Activated CD4-positive, CD25-positive, alpha-beta regulatory T cell treated with anti-CD3 and anti-CD28 coated beads, Interleukin-2, amount 50 U/mL, for 16 hours (primary cell): ENCODE results near the gene KATNBL1.
"Not testable (repeated sequence)": the region's sequence is repeated elsewhere in the genome, so short reads cannot be mapped to it uniquely, and the experiment has no call there.

Experiments used
- DNase-seq: peaks from one replicate; pipeline ENCODE4 v3.0.0-alpha.2; 2020; ENCODE audit warnings: low read depth, low spot score

KATNBL1 gene

GRCh38 chr15:34203305-34203704 lies 6.6 kb downstream of the KATNBL1 start:
- DNase-seq, result no peak

GRCh38 chr15:34193272-34193671 lies 16.6 kb downstream of the KATNBL1 start:
- not testable (repeated sequence) for DNase-seq

GRCh38 chr15:34188711-34189110 lies 21.2 kb downstream of the KATNBL1 start:
- DNase-seq, result no peak

GRCh38 chr15:34185666-34186065 lies 24.2 kb downstream of the KATNBL1 start:
- DNase-seq, result no peak

- no peak for DNase-seq
Measured at GRCh38 chr15:34182942-34183341, 27.0 kb downstream of the KATNBL1 start.

GRCh38 chr15:34179234-34179633 lies 30.7 kb downstream of the KATNBL1 start:
- DNase-seq, result no peak

GRCh38 chr15:34165987-34166573 lies 43.8 kb downstream of the KATNBL1 start:
- DNase-seq, result not testable (repeated sequence)

GRCh38 chr15:34161329-34161963 lies 48.5 kb downstream of the KATNBL1 start:
- no peak for DNase-seq

GRCh38 chr15:34160735-34161134 lies 49.2 kb downstream of the KATNBL1 start:
- no peak for DNase-seq

- no peak for DNase-seq
Measured at GRCh38 chr15:34158355-34158754, 51.5 kb downstream of the KATNBL1 start.

- no peak for DNase-seq
Measured at GRCh38 chr15:34155859-34156258, 54.0 kb downstream of the KATNBL1 start.

GRCh38 chr15:34154725-34155204 lies 55.1 kb downstream of the KATNBL1 start:
- DNase-seq, result no peak

- DNase-seq, result no peak
Measured at GRCh38 chr15:34147371-34148140, 62.3 kb downstream of the KATNBL1 start.

GRCh38 chr15:34133511-34133910 lies 76.4 kb downstream of the KATNBL1 start:
- no peak for DNase-seq

- no peak for DNase-seq
Measured at GRCh38 chr15:34132881-34133280, 77.0 kb downstream of the KATNBL1 start.

- DNase-seq, result no peak
Measured at GRCh38 chr15:34128898-34129297, 81.0 kb downstream of the KATNBL1 start.

GRCh38 chr15:34126522-34126921 lies 83.4 kb downstream of the KATNBL1 start:
- no peak for DNase-seq

GRCh38 chr15:34125945-34126344 lies 84.0 kb downstream of the KATNBL1 start:
- DNase-seq, result no peak

GRCh38 chr15:34124651-34125050 lies 85.2 kb downstream of the KATNBL1 start:
- DNase-seq, result no peak

GRCh38 chr15:34122771-34123183 lies 87.1 kb downstream of the KATNBL1 start:
- DNase-seq, result no peak

GRCh38 chr15:34121786-34122185 lies 88.1 kb downstream of the KATNBL1 start:
- not testable (repeated sequence) for DNase-seq

- not testable (repeated sequence) for DNase-seq
Measured at GRCh38 chr15:34120420-34120819, 89.5 kb downstream of the KATNBL1 start.

GRCh38 chr15:34119291-34119690 lies 90.6 kb downstream of the KATNBL1 start:
- no peak for DNase-seq
